Measurements from ENCODE around the gene GRK5. TPM values are rescaled to one million over a fixed set of nuclear protein-coding genes. Genes with fewer than 3 reads are reported as not detected.

The GRK5 gene
- total RNA-seq, 6 experiments from 2014 or later = 5.9 to 11.5 (median 7.9) TPM

DNA sequence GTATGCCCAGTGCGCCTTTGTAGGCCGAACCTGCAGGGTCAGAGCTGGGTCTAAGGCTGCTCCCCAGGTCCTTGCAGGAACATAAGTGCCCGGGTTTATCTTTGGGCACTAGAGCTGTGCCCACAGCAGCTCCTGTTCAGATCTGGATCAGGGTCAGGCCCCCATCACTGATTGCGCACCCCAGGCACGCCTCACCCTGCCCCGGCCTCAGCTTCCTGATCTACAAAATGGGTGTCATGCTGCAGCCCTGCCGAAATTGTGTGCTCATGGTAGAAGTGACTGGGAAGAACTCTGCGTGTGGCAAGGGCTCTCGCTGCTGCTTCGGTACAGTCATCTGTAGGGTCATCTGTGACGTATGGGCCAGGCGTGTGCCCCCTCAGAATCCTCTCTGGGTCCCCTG, 100.7 kb downstream of the GRK5 start:
- Histone ChIP-seq H3K27ac (no peak overlapping the region), H3K36me3 (no peaks in the 10 kb centered on the region), H3K4me3 (no peak overlapping the region), H3K27me3 (no peaks in the 10 kb centered on the region), H3K9me3 (no peaks in the 10 kb centered on the region), H3K4me1 (no peaks in the 10 kb centered on the region)
- intact Hi-C loops (cut with DNase I) = no loop called here
- TF ChIP-seq POLR2A (IDR thresholded peaks at IDR 0.05) = no peak
- TF ChIP-seq, protein P1, sequence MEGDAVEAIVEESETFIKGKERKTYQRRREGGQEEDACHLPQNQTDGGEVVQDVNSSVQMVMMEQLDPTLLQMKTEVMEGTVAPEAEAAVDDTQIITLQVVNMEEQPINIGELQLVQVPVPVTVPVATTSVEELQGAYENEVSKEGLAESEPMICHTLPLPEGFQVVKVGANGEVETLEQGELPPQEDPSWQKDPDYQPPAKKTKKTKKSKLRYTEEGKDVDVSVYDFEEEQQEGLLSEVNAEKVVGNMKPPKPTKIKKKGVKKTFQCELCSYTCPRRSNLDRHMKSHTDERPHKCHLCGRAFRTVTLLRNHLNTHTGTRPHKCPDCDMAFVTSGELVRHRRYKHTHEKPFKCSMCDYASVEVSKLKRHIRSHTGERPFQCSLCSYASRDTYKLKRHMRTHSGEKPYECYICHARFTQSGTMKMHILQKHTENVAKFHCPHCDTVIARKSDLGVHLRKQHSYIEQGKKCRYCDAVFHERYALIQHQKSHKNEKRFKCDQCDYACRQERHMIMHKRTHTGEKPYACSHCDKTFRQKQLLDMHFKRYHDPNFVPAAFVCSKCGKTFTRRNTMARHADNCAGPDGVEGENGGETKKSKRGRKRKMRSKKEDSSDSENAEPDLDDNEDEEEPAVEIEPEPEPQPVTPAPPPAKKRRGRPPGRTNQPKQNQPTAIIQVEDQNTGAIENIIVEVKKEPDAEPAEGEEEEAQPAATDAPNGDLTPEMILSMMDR (IDR thresholded peaks at IDR 0.05) = no peak
- 91% methylated on average over 6 of the region's 12 CpGs for WGBS (ENCODE audit: insufficient coverage, low coverage, low lambda C conversion rate, missing lambda C conversion rate)
- ATAC-seq (no peak), DNase-seq (peak in 1 of 3 donors; percentile 42)

DNA sequence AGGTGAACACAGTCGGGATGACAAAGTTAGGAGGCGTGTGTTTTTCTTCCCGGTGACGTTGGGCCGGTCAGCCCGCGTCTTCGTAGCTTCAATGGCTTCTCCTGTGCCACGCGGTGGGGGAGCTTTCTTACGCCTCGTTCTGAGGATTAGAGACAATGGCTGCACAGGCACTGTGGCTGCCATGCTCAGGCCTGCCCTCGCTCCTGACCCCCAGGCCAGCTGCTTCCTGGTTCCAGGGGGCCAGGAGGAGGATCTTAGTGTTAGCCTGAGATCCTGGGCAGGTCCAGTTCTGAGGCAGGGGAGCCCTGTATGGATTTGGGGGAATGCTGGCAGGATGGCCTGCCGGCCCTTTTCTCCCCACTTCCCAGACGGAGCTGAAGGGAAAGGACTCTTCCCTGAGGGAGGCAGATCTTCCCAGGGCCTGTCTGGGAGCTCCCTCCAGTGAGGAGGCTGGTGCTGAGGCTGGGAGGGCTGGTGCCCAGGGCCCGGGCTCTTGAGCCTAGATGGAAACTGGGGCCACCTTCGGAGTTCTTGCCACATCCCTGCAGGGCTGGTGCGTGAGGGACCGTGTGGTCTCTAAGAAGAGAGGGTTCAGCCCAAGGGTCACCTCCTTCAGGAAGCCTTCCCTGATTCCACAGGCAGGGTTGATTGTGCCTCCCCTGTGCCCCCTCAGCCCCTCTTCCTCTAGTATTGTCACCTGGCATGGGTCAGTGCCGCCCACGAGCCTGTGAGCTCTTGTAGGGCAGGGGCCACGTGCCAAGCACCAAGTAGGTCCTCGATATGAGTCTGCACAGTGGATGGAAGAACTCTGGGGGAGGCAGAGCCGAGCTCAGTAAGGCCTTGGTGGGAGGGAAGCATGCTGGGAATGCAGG, 101.4 kb downstream of the GRK5 start:
- Histone ChIP-seq H3K4me1 (no peaks in the 10 kb centered on the region), H3K4me3 (no peak overlapping the region), H3K27ac (no peak overlapping the region), H3K9me3 (no peaks in the 10 kb centered on the region), H3K27me3 (no peaks in the 10 kb centered on the region), H3K36me3 (no peaks in the 10 kb centered on the region)
- 87% methylated on average over 5 of the region's 24 CpGs for WGBS (ENCODE audit: insufficient coverage, low coverage, low lambda C conversion rate, missing lambda C conversion rate)
- ATAC-seq (no peak), DNase-seq (peak in 1 of 3 donors; percentile 51)
- no peak for TF ChIP-seq POLR2A (IDR thresholded peaks at IDR 0.05)
- TF ChIP-seq, protein P1 (IDR thresholded peaks at IDR 0.05) = no peak
- intact Hi-C loops (cut with DNase I) = no loop called here

DNA sequence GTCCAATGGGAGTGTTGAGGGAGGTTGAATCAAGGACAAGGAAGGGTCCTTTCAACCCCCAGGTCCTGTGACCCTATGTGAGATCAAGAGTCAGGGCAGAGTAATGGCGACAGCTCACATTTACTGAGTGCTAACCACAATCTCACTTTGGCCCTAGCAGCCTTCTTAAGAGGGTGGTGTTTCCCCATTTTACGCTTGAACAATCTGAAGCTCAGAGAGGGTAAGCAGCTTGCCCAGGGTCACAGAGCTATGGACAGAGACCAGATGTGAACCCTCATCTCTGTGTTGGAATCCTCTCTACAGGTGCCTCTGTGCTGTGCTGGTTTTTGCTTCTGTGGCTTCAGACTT, 102.0 kb downstream of the GRK5 start:
- H3K4me1 ChIP-seq = no peaks in the 10 kb centered on the region
- no CpG with 5 or more reads among the region's 2 CpGs for WGBS (ENCODE audit: insufficient coverage, low coverage, low lambda C conversion rate, missing lambda C conversion rate)

DNA sequence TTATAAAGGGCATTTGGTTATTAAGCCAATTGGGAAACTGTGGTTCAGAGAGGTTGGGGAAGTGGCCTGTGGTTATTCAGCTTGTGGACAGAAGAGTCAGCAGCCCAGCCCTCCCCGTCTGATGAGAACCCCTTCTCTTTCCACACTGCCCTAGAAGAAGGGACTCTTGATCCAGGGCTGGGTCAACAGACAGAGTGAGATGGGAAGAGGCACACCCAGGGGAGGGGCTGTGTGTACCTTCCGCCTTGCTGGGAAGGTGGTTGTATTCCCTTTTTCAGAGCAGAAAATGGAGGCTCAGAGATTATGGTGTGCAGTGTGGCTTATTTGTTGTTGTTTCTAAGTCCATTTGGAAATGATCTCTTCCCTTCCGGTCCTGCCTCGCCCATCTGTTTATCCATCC, 103.4 kb downstream of the GRK5 start:
- Histone ChIP-seq H3K27me3 (no peaks in the 10 kb centered on the region), H3K4me3 (no peak overlapping the region), H3K36me3 (no peaks in the 10 kb centered on the region), H3K4me1 (no peaks in the 10 kb centered on the region), H3K27ac (no peak overlapping the region), H3K9me3 (no peaks in the 10 kb centered on the region)
- 100% methylated on average over 1 of the region's 4 CpGs for WGBS (ENCODE audit: insufficient coverage, low coverage, low lambda C conversion rate, missing lambda C conversion rate)
- ATAC-seq (no peak), DNase-seq (no peak)
- intact Hi-C loops (cut with DNase I) = no loop called here
- TF ChIP-seq, protein P1 (IDR thresholded peaks at IDR 0.05) = no peak
- TF ChIP-seq POLR2A (IDR thresholded peaks at IDR 0.05) = no peak

More for the DNA sequence above, 102.0 kb downstream of the GRK5 start:
- TF ChIP-seq, protein P1 (IDR thresholded peaks at IDR 0.05) = no peak
- no peak for TF ChIP-seq POLR2A (IDR thresholded peaks at IDR 0.05)
- DNase-seq (no peak), ATAC-seq (no peak)
- Histone ChIP-seq H3K4me3 (no peak overlapping the region), H3K27ac (no peak overlapping the region), H3K36me3 (no peaks in the 10 kb centered on the region), H3K27me3 (no peaks in the 10 kb centered on the region), H3K9me3 (no peaks in the 10 kb centered on the region)
- intact Hi-C loops (cut with DNase I) = no loop called here

All from right lobe of liver (tissue), 6 donors.